Dermis microvascular lymphatic vessel endothelial cell (primary cell): ENCODE results near the gene GPBP1L1. TPM values are rescaled to one million over a fixed set of nuclear protein-coding genes. Genes with fewer than 3 reads are reported as not detected.
"Not testable (repeated sequence)": the region's sequence is repeated elsewhere in the genome, so short reads cannot be mapped to it uniquely, and the experiment has no call there.

Experiments used
- DNase-seq, 2 donors: peaks; one replicate each; pipeline versions ENCODE4 v3.0.0 to v3.0.0-alpha.2; 2010; ENCODE audit warnings: low read depth in 2 of 2
- total RNA-seq: library from RNA; depleted of rRNA; stranded (reverse); fragments of >200 nt; gene quantifications from 2 replicates; pipeline ENCODE4 v1.2.1, GENCODE V29; 2014

GPBP1L1 gene
- 74.6 and 80.0 TPM in 2 replicates for total RNA-seq

DNA sequence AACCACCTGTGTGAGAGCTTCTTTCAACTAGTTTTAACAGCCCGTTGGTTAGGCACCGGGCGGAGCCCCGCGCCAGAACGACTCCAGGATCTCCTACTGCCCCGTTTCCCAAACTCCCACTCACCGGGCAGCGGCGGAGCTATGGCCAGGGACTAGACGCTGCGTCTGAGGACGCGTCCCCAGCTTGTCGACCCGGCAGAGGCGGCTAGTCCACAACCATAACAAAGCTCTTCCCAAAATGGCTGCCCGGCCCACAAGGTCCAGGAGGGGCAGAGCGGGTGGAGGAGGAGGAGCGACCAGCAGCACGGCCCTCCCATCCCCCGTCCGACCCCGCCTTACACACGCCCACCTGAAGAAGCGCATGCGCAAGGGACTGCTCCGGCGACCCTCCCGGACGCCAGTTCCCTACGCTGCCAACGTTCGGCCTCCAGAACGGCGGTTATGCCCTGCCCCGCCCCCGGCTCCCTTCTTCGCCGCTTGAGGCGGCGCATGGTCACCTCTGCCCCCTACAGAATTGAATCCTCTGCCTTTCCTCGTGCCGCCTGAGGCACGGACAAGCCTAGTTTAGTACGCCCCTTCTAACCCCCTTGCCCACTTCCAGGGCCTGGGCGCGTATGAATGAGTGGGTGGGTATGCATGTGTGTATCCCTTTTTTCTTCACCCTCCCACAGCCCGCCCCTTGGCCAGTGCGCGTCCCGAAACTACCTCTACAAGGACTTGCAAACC is at the start of gene GPBP1L1:
TSS of gene GPBP1L1 (minus strand) at position 246 of the 726 bp plus-strand sequence. CDS start 27,446 bp downstream, outside the sequence.
- DNase-seq: peak; percentile 95 to 99

DNA sequence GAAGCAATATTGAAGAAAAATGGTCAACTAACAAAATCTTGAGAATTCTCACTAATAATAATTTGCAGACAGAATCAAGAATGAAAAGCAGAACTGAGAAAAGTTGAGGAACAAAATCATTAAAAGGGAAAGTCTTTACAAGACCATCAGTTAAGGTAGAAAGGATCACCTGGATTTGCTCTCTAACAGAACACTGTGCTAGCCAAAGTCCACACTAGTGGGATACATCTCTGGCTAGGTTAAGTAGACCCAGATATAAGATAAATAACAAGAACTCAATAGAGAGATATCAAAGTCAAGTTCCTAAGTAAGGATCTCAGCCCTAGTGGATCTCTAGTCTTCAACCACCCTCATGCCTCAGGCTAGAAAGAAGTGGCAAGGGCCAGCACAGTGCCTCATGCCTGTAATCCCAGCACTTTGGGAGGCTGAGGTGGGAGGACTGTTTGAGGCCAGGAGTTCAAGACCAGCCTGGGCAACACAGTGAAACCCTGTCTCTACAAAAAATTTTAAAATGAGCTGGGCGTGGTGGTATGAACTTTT is 44.5 kb upstream of the GPBP1L1 start:
- no peak for DNase-seq

GRCh38 chr1:45730075-45730779 is 43.9 kb upstream of the GPBP1L1 start:
- no peak for DNase-seq

DNA sequence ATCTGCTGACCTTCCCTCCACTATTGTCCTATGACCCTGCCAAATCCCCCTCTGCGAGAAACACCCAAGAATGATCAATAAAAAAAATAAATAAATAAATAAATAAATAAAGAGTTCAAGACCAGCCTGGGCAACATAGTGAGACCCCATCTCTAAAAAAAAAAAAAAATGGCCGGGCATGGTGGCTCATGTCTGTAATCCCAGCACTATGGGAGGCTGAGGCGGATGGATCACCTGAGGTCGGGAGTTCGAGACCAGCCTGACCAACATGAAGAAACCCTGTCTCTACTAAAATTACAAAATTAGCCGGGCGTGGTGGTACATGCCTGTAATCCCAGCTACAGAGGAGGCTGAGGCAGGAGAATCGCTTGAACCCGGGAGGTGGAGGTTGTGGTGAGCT is 39.7 kb upstream of the GPBP1L1 start:
- DNase-seq: not testable (repeated sequence)

DNA sequence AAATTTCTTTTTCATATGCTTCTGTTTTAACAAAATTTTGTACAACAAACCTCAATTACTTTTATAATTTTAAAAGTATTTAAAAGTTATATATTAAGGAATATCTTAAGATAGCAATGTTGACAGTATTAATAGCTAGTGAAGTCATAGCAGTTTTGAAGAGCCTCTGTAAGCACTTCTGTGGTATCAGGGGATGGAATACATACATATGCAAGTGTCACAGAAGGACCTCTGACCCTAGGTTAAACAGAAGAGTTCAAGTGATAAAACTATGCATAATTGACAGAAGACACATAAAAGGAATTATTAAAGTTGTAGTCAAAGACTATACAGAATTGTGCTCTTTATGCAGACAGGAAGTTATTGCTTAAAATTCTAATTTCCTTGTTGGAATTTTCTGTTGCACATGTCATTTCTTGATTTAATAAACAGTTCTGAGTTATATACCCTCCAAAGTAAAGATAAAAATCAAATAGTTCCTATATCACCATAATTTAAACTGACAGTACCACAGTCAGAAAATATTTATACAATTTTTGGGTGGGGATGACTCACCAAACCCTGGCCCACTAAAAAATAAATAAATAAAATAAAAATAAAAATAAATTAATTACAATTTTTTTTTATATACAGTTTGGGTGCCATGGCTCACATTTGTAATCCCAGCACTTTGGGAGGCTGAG is 37.1 kb upstream of the GPBP1L1 start:
- no peak for DNase-seq

DNA sequence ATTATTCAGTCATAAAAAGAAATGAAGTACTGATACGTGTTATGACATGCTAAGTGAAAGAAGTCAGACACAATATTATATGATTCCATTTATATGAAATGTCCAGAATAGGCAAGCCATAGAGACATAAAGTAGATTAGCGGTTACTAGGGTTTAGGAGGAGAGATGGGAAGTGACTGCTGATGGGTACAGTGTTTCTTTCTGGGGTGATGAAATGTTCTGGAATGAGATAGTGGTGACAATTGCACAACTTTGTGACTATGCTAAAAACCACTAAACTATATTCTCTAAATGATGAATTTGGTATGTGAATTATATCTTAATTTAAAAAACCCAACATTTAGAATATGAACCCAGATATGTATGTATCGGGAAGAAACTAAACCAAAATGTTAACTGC is 36.5 kb upstream of the GPBP1L1 start:
- DNase-seq: no peak

DNA sequence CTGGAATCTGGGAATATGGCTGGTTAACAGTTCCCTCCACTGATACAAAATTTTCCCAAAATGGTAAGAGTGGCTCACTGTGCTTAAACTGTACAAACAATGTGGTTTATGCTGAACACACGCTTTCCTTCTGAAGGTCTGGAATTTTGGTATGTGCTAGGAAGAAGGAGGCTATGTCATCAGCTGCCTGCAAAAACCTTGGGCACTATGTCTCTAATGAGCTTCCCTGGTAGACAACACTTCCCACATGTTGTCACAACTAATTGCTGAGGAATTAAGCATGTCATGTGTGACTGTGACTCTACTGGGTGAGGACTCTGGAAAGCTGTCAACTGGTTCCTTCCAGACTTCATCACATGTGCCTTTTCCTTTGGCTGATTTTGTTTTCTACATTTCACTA is 34.9 kb upstream of the GPBP1L1 start:
- DNase-seq: no peak

GRCh38 chr1:45718289-45718688 is 32.0 kb upstream of the GPBP1L1 start:
- no peak for DNase-seq

GRCh38 chr1:45717386-45717785 is 31.1 kb upstream of the GPBP1L1 start:
- not testable (repeated sequence) for DNase-seq

- no peak for DNase-seq
These were observed 30.4 kb upstream of the GPBP1L1 start for GRCh38 chr1:45716700-45717099.

DNA sequence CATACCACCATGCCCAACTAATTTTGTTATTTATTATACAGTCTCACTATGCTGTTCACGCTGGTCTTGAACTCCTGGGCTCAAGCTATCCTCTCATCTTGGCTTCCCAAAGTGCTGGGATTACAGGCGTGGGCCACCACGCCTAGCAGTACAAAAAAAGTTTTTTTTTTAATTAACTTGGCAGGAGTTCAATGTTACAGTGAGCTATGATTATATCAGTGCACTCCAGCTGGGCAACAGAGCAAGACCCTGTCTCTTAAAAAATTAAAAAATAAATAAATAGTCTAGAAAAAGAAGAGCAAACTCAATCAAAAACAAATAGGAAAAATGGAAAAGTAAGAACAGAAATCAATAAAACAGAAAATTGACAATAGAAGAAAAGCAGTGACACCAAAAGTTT is 27.4 kb upstream of the GPBP1L1 start:
- no peak for DNase-seq

DNA sequence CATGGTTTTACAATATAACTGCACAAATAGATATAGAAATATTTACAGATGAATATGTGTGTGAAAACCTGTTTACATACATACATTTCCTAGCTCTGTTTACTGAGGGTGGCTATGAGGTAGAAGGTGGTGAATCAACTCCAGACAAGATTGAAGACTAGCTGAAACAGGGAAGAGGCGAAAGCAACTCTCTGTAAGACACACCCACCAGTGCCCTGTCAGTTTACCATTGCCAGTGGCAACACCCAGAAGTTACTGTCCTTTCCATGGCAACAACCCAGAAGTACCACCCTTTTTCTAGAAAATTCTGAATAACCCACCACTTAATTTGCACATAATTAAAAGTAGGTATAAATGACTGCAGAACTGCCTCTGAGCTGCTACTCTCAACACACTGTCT is 18.3 kb upstream of the GPBP1L1 start:
- no peak for DNase-seq

- no peak for DNase-seq
These were observed 8.5 kb upstream of the GPBP1L1 start for GRCh38 chr1:45694823-45695222.

DNA sequence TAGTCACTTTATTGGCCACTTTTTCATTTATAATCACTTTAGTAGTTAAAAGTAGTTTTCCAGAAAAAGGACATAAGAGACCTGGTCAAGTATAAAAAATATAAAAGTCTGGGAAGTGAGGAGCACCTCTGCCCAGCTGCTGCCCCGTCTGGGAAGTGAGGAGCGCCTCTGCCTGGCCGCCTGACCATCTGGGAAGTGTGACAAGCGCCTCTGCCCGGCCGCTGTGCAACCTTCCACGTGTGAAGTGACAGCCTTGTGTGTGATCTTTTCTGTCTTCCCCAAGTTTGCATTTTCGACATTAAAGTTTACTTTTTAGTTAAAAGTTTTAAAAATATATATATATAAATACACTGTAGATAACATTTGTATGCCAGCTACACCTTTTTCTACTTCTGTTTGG is 7.5 kb upstream of the GPBP1L1 start:
- DNase-seq: not testable (repeated sequence)

DNA sequence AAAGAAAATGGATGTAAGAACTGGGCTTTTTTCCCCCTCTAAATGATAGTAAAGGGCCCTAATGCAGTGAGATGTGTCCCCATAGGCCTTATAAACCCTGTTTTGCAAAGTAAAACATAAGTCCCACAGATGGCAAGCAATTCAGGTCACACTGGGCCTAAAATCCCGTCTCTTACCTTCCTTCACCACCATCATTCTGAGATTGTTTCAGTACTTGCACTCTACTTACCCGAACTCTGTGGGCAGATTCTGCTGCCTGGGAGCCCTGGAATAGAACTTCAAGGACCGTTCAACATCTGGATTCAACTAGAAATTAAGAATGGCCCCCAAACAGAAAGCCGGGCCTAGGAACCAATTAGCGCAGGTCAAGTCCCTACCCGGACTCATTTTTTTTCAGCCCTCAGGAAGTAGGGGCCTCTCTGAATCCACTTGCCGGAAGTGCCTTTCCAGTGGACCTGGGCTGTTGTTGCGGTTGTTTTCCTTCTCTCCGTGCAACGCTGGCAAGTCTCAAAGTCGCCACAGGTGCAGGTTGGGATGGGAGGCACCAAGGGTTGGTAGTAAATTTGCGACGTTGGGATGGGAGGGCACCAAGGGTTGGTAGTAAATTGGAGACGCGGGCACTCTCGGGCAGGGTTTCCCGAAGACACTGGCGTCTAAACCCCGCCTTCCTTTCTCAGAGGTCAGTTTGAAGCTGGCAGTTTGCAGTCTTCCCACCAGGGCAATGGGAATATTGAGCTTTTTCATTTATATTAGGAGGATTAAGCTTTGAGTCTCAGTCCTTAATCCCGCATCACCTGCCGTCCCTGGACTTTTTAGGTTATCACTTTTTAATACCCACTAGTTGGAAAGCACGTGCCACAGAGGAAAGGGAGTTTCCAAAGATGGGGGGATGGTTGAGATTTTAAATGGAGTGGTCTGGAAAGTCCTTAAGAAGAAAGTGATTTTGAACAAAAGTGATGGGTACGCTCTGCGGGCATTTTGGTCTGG is 1.7 kb upstream of the GPBP1L1 start, which contains the start of gene TMEM69:
TSS of gene TMEM69 (plus strand) at position 428 of the 987 bp plus-strand sequence. CDS start 2,888 bp downstream, outside the sequence.
- peak; percentile 90 for DNase-seq

- DNase-seq: peak; percentile 98 to 99
These were observed 851 bp upstream of the GPBP1L1 start for GRCh38 chr1:45687014-45687753.

DNA sequence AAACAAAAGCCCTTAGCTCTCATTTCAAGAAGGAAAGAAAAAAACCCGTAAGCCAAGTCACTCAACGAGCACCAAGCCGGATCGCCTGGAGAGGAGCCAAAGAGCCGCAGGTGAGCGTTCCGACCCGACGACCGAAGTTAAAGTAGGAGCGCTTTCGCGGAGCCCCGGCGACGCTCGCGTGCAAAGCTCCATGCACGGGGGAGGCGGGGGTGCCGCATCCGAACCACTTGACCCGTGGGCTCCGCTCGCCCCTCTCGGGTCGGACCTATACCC is 382 bp downstream of the GPBP1L1 start:
- peak in 1 of 2 donors; percentile 41 for DNase-seq

DNA sequence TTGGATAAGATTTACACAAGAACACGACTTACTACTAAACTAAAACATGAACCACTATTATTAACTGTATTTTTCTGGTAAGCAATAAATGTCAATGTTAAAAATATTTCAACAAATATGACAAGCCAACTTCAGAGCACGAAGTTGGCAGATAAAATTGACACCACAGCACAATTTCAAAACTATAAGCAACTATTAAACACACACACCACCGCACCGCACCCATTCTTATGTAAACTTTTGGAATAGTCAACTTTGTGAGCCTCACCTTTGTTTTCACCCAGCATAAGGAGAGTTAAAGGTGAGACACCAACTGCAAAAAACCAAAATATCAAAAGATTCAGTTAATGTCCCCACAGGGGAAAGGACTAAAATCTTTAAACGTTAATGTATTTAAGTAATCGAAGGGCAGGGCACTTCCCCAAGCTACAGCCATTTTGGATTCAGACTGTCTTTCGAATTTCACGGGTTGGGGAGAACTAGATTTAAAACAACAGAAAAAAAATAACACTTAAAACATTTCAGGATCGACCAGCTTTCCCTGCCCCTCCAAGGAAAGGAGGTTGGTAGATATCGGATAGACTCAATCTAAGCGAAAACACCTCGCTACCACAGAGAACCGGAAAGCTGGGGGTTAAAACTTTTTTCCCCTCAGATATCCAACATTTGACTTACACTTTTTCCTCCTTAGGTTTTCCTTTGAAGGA is 872 bp downstream of the GPBP1L1 start:
- peak in 1 of 2 donors; percentile 21 for DNase-seq

DNA sequence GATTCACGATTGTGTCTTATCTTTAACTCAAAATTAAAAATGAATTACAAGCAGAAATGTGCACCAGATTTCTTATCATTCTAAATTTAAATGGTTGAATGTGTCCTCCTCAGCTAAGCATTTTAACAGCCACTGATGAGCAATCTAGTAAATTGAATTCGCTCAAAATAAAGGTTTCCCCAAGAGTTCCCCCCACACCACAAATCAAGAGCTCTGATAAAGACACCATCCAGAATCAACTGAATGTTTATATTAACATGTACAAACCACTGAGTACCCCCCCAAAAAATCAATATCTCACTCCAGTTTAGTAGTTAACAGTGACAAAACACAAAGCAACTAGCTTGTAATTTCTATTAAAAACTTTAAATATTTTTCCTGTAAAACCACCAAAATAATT is 1.9 kb downstream of the GPBP1L1 start:
- no peak for DNase-seq

DNA sequence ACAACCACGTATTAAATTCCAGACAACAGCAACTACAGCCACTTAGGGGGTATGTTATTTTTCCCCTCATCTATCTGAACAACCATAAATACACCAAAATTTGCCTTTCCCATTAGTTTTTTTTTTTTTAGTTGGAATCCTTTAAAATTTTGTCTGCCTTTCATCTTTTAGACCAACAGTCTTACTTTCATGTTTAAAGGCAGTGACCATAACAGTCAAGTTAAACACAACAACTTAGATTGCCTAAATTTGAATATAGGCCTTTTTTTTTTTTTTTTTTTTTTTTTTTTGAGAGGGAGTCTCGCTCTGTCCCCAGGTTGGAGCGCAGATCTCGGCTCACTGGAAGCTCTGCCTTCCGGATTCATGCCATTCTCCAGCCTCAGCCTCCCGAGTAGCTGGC is 3.4 kb downstream of the GPBP1L1 start:
- DNase-seq: no peak
